ENCODE data around the gene RTL1. TPM values are rescaled to one million over a fixed set of nuclear protein-coding genes. Genes with fewer than 3 reads are reported as not detected.

RTL1 gene
- total and polyA plus RNA-seq, 12 donors = not detected

DNA sequence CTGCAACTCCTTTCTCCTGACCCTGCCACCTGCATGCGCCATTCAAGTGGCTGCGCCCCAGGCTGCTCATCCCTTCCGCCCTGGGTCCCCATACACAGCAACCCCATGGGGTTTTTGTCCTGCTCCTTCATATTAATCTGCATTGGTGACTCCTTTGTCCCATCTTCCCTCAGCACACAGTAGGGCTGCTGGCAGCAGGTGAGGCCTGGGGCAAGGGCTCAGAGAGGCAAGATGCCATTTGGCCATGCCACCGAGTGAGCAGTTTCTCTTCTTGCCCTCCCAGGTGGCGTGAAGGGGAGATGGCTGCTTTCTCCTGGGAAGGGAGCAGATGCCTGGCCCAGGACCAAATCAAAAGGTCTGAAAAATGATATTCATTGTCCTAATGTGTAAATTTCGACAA, 9.1 kb downstream of the RTL1 start:
- Histone ChIP-seq H3K4me1 (peaks cover 0 to 11% (median 5%) of the 10 kb centered on the region in 9 donors), H3K36me3 (no peaks in the 10 kb centered on the region), H3K4me3 (no peak overlapping the region), H3K27me3 (peaks cover 0 to 68% (median 47%) of the 10 kb centered on the region in 7 donors), H3K27ac (no peak overlapping the region), H3K9me3 (no peaks in the 10 kb centered on the region)
- no peak for ATAC-seq
- DNase-seq = no peak
- WGBS, 2 donors = 93 to 96% methylated on average over 6 of the region's 6 CpGs
- TF ChIP-seq, protein P1, sequence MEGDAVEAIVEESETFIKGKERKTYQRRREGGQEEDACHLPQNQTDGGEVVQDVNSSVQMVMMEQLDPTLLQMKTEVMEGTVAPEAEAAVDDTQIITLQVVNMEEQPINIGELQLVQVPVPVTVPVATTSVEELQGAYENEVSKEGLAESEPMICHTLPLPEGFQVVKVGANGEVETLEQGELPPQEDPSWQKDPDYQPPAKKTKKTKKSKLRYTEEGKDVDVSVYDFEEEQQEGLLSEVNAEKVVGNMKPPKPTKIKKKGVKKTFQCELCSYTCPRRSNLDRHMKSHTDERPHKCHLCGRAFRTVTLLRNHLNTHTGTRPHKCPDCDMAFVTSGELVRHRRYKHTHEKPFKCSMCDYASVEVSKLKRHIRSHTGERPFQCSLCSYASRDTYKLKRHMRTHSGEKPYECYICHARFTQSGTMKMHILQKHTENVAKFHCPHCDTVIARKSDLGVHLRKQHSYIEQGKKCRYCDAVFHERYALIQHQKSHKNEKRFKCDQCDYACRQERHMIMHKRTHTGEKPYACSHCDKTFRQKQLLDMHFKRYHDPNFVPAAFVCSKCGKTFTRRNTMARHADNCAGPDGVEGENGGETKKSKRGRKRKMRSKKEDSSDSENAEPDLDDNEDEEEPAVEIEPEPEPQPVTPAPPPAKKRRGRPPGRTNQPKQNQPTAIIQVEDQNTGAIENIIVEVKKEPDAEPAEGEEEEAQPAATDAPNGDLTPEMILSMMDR (IDR thresholded peaks at IDR 0.05) = no peak
- intact Hi-C loops (cut with DNase I) = no loop called here

DNA sequence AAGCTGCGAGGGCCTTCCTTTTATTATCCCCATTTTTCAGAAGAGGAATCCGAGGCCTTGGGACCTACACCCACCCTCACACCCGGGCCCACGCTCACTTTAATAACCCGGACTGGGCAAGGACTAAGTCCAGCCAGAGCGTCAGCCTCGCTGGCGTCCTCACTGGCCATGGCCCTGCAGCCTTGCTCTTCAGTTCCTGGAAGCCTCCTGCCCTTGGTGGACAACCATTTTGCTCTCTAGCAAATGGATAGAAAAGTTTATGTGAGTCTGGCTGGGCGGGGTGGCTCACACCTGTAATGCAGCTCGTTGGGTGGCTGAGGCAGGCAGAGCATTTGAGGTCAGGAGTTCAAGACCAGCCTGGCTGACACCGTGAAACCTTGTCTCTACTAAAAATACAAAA, 9.8 kb downstream of the RTL1 start:
- Histone ChIP-seq H3K4me3 (no peak overlapping the region), H3K4me1 (peaks cover 0 to 6% (median 0%) of the 10 kb centered on the region in 9 donors), H3K36me3 (no peaks in the 10 kb centered on the region), H3K9me3 (no peaks in the 10 kb centered on the region), H3K27me3 (peaks cover 0 to 67% (median 41%) of the 10 kb centered on the region in 7 donors), H3K27ac (no peak overlapping the region)
- intact Hi-C loops (cut with DNase I) = no loop called here
- TF ChIP-seq, protein P1 (IDR thresholded peaks at IDR 0.05) = no peak
- ATAC-seq = no peak
- DNase-seq = no peak
- WGBS, 2 donors = 91 to 92% methylated on average over 11 of the region's 11 CpGs

DNA sequence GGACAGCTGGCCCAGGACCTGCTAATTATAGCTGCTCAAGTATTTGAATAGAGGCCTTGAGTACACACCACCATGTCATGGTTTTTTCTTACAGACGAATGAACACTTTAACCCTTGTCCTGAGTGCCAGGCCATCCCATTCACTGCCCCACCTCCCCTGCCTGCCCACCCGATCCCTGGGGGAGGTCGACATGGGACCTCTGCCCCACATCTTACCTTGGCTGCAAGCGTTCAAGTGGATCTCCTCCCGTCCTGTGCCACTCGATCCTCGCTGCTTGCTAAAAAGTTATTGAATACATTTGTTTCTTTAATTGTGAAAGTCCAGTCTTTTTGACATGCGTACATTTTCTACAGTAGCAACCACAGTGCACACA, 10.3 kb downstream of the RTL1 start:
- Histone ChIP-seq H3K4me3 (no peak overlapping the region), H3K9me3 (no peaks in the 10 kb centered on the region), H3K4me1 (peaks cover 0 to under 1% (median 0%) of the 10 kb centered on the region in 9 donors), H3K36me3 (no peaks in the 10 kb centered on the region), H3K27me3 (peaks cover 0 to 61% (median 35%) of the 10 kb centered on the region in 7 donors), H3K27ac (no peak overlapping the region)
- DNase-seq (no peak), ATAC-seq (no peak)
- WGBS, 2 donors = 79 to 89% methylated on average over 8 of the region's 8 CpGs
- intact Hi-C loops (cut with DNase I) = no loop called here
- TF ChIP-seq, protein P1 (IDR thresholded peaks at IDR 0.05) = no peak

DNA sequence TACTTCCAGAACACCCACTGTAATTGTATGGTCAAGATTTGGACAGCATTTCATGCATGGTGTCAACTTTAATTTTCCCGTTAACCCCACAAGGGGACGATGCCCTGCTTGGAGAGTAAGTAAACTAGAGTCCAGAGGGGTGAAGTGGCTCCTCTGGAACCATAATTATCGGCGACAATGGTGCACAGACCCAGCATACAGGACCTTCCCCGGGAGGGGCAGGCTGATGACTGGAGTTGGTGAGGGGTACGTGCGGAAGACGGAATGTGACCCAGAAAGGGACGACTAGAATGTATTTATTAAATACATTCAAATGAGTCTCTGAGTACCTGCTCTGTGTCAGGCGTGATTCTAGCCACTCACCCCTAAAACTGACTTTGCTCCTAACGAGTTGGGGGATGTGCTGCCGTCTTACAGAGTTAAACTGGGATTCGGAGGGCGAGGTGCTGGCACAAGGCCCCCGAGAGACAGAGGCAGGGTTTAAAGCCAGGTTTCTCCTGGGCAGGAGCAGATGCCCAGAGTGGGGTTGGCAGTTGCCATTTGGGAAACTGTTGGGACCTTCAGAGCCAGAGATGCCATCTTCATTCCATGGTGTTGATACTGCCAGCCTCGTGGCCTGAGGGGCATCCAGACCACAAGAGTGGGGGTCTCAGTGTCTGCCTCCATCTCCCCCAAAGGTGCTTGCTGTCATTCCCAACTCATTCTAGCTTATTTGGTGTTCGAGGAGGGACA, 10.9 kb downstream of the RTL1 start:
- ATAC-seq (no peak), DNase-seq (no peak)
- intact Hi-C loops (cut with DNase I) = no loop called here
- H3K4me1 ChIP-seq = no peaks in the 10 kb centered on the region
- no peak overlapping the region for H3K4me3 ChIP-seq
- H3K9me3 ChIP-seq = no peaks in the 10 kb centered on the region
- H3K27me3 ChIP-seq = peaks cover 0 to 59% (median 34%) of the 10 kb centered on the region in 7 donors
- no peak overlapping the region for H3K27ac ChIP-seq
- TF ChIP-seq, protein P1 (IDR thresholded peaks at IDR 0.05) = no peak
- H3K36me3 ChIP-seq = no peaks in the 10 kb centered on the region
- 87% methylated on average over 17 of the region's 17 CpGs for WGBS, 2 donors
